ENCODE results near the gene TMEM134.
"Not testable (repeated sequence)": the region's sequence is repeated elsewhere in the genome, so short reads cannot be mapped to it uniquely, and the experiment has no call there.

The TMEM134 gene

GRCh38 chr11:67492069-67492727, 23.1 kb upstream of the TMEM134 start:
- Histone ChIP-seq H3K27me3 (ENCODE audit: control insufficient read depth, insufficient read depth, low read length) (no peaks in the 10 kb centered on the region), H3K4me1 (ENCODE audit: control insufficient read depth, insufficient read depth, low read length) (no peaks in the 10 kb centered on the region), H3K36me3 (ENCODE audit: control insufficient read depth, insufficient read depth, low read length) (peaks cover 31% of the 10 kb centered on the region), H3K27ac (ENCODE audit: low read length) (no peak overlapping the region), H3K4me3 (ENCODE audit: low read length) (no peak overlapping the region), H3K9me3 (ENCODE audit: control insufficient read depth, insufficient read depth, low read length) (no peaks in the 10 kb centered on the region)
- no CpG with 5 or more reads among the region's 19 CpGs for WGBS (ENCODE audit: insufficient coverage, insufficient read length)
- no peak for DNase-seq (ENCODE audit: low read depth, low spot score)

- Histone ChIP-seq H3K36me3 (ENCODE audit: control insufficient read depth, insufficient read depth, low read length) (peaks cover 29% of the 10 kb centered on the region), H3K27ac (ENCODE audit: low read length) (no peak overlapping the region), H3K4me3 (ENCODE audit: low read length) (no peak overlapping the region), H3K9me3 (ENCODE audit: control insufficient read depth, insufficient read depth, low read length) (no peaks in the 10 kb centered on the region), H3K4me1 (ENCODE audit: control insufficient read depth, insufficient read depth, low read length) (no peaks in the 10 kb centered on the region), H3K27me3 (ENCODE audit: control insufficient read depth, insufficient read depth, low read length) (no peaks in the 10 kb centered on the region)
- no peak for DNase-seq (ENCODE audit: low read depth, low spot score)
- WGBS (ENCODE audit: insufficient coverage, insufficient read length): no CpG with 5 or more reads among the region's 24 CpGs
Measured at GRCh38 chr11:67491276-67492068, 22.4 kb upstream of the TMEM134 start.

- Histone ChIP-seq H3K4me1 (ENCODE audit: control insufficient read depth, insufficient read depth, low read length) (no peaks in the 10 kb centered on the region; the same call in 1 of the 2 replicates), H3K27me3 (ENCODE audit: control insufficient read depth, insufficient read depth, low read length) (no peaks in the 10 kb centered on the region), H3K36me3 (ENCODE audit: control insufficient read depth, insufficient read depth, low read length) (peaks cover 29% of the 10 kb centered on the region), H3K4me3 (ENCODE audit: low read length) (no peak overlapping the region), H3K27ac (ENCODE audit: low read length) (no peak overlapping the region), H3K9me3 (ENCODE audit: control insufficient read depth, insufficient read depth, low read length) (no peaks in the 10 kb centered on the region)
- WGBS (ENCODE audit: insufficient coverage, insufficient read length): no CpG with 5 or more reads among the region's 15 CpGs
- DNase-seq (ENCODE audit: low read depth, low spot score): no peak
Measured at GRCh38 chr11:67490727-67491065, 21.6 kb upstream of the TMEM134 start.

GRCh38 chr11:67489885-67490726, 21.1 kb upstream of the TMEM134 start:
- H3K4me3 ChIP-seq (ENCODE audit: low read length): no peak overlapping the region
- no peaks in the 10 kb centered on the region; the same call in 1 of the 2 replicates for H3K4me1 ChIP-seq (ENCODE audit: control insufficient read depth, insufficient read depth, low read length)
- no peaks in the 10 kb centered on the region for H3K27me3 ChIP-seq (ENCODE audit: control insufficient read depth, insufficient read depth, low read length)
- H3K27ac ChIP-seq (ENCODE audit: low read length): no peak overlapping the region
- DNase-seq (ENCODE audit: low read depth, low spot score): no peak
- WGBS (ENCODE audit: insufficient coverage, insufficient read length): no CpG with 5 or more reads among the region's 23 CpGs
- no peaks in the 10 kb centered on the region for H3K9me3 ChIP-seq (ENCODE audit: control insufficient read depth, insufficient read depth, low read length)
- peaks cover 24% of the 10 kb centered on the region for H3K36me3 ChIP-seq (ENCODE audit: control insufficient read depth, insufficient read depth, low read length)

- H3K4me1 ChIP-seq (ENCODE audit: control insufficient read depth, insufficient read depth, low read length): no peaks in the 10 kb centered on the region; the same call in 1 of the 2 replicates
- no peak for DNase-seq (ENCODE audit: low read depth, low spot score)
- no peaks in the 10 kb centered on the region for H3K27me3 ChIP-seq (ENCODE audit: control insufficient read depth, insufficient read depth, low read length)
- peaks cover 22% of the 10 kb centered on the region for H3K36me3 ChIP-seq (ENCODE audit: control insufficient read depth, insufficient read depth, low read length)
- no peak overlapping the region for H3K4me3 ChIP-seq (ENCODE audit: low read length)
- H3K27ac ChIP-seq (ENCODE audit: low read length): no peak overlapping the region
- no peaks in the 10 kb centered on the region for H3K9me3 ChIP-seq (ENCODE audit: control insufficient read depth, insufficient read depth, low read length)
- no CpG with 5 or more reads among the region's 25 CpGs for WGBS (ENCODE audit: insufficient coverage, insufficient read length)
Measured at GRCh38 chr11:67489203-67489884, 20.3 kb upstream of the TMEM134 start.

GRCh38 chr11:67486481-67487195, 17.6 kb upstream of the TMEM134 start:
- WGBS (ENCODE audit: insufficient coverage, insufficient read length): no CpG with 5 or more reads among the region's 20 CpGs
- Histone ChIP-seq H3K36me3 (ENCODE audit: control insufficient read depth, insufficient read depth, low read length) (peaks cover 10% of the 10 kb centered on the region; the same call in 1 of the 2 replicates), H3K9me3 (ENCODE audit: control insufficient read depth, insufficient read depth, low read length) (no peaks in the 10 kb centered on the region), H3K4me3 (ENCODE audit: low read length) (no peak overlapping the region), H3K27me3 (ENCODE audit: control insufficient read depth, insufficient read depth, low read length) (no peaks in the 10 kb centered on the region), H3K27ac (ENCODE audit: low read length) (no peak overlapping the region), H3K4me1 (ENCODE audit: control insufficient read depth, insufficient read depth, low read length) (no peaks in the 10 kb centered on the region; the same call in 1 of the 2 replicates)
- DNase-seq (ENCODE audit: low read depth, low spot score): no peak

- H3K4me3 ChIP-seq (ENCODE audit: low read length); H3K27me3 ChIP-seq (ENCODE audit: control insufficient read depth, insufficient read depth, low read length); H3K4me1 ChIP-seq (ENCODE audit: control insufficient read depth, insufficient read depth, low read length); H3K36me3 ChIP-seq (ENCODE audit: control insufficient read depth, insufficient read depth, low read length); DNase-seq (ENCODE audit: low read depth, low spot score); H3K27ac ChIP-seq (ENCODE audit: low read length); H3K9me3 ChIP-seq (ENCODE audit: control insufficient read depth, insufficient read depth, low read length): not testable (repeated sequence)
- WGBS (ENCODE audit: insufficient coverage, insufficient read length): no CpG with 5 or more reads among the region's 7 CpGs
Measured at GRCh38 chr11:67485873-67486361, 16.9 kb upstream of the TMEM134 start.

GRCh38 chr11:67484847-67485311, 15.8 kb upstream of the TMEM134 start:
- Histone ChIP-seq H3K4me1 (ENCODE audit: control insufficient read depth, insufficient read depth, low read length) (no peaks in the 10 kb centered on the region; the same call in 1 of the 2 replicates), H3K27ac (ENCODE audit: low read length) (no peak overlapping the region), H3K4me3 (ENCODE audit: low read length) (no peak overlapping the region), H3K27me3 (ENCODE audit: control insufficient read depth, insufficient read depth, low read length) (no peaks in the 10 kb centered on the region), H3K9me3 (ENCODE audit: control insufficient read depth, insufficient read depth, low read length) (no peaks in the 10 kb centered on the region), H3K36me3 (ENCODE audit: control insufficient read depth, insufficient read depth, low read length) (no peaks in the 10 kb centered on the region; the same call in 1 of the 2 replicates)
- no peak for DNase-seq (ENCODE audit: low read depth, low spot score)
- WGBS (ENCODE audit: insufficient coverage, insufficient read length): no CpG with 5 or more reads among the region's 11 CpGs

GRCh38 chr11:67483831-67484665, 15.0 kb upstream of the TMEM134 start:
- DNase-seq (ENCODE audit: low read depth, low spot score): no peak
- Histone ChIP-seq H3K4me3 (ENCODE audit: low read length) (no peak overlapping the region), H3K27ac (ENCODE audit: low read length) (no peak overlapping the region), H3K27me3 (ENCODE audit: control insufficient read depth, insufficient read depth, low read length) (no peaks in the 10 kb centered on the region), H3K36me3 (ENCODE audit: control insufficient read depth, insufficient read depth, low read length) (no peaks in the 10 kb centered on the region), H3K9me3 (ENCODE audit: control insufficient read depth, insufficient read depth, low read length) (no peaks in the 10 kb centered on the region), H3K4me1 (ENCODE audit: control insufficient read depth, insufficient read depth, low read length) (no peaks in the 10 kb centered on the region; the same call in 1 of the 2 replicates)
- WGBS (ENCODE audit: insufficient coverage, insufficient read length): no CpG with 5 or more reads among the region's 16 CpGs

Data from iPS DF 6.9 (cell line).